HG02852 (cell line): ENCODE results near the gene C18orf63.

Experiments used
- ATAC-seq: cut with Tn5 transposase; IDR thresholded peaks from one replicate; pipeline ENCODE4 v1.9.1; 2021; ENCODE audit warnings: mild to moderate bottlenecking, moderate library complexity; ENCODE audit not compliant: unreplicated experiment

The C18orf63 gene

DNA sequence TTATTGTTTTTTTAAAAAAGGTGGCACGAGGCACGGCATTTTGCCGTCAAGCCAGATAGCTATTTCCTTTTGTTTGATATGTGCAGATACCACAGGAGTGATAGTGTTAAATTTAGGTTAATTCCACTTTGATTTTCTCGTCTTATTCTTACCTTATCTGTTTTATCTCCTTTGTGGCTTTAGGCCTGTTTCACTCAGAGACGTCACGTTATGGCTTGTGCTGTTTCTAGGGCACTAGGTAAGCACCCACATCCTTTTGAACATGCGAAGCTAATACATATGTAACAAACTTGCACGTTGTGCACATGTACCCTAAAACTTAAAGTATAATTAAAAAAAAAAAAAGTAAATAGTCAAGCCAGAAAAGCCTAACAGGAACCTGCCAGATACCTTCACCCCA, 57.8 kb downstream of the C18orf63 start:
- ATAC-seq = no peak

DNA sequence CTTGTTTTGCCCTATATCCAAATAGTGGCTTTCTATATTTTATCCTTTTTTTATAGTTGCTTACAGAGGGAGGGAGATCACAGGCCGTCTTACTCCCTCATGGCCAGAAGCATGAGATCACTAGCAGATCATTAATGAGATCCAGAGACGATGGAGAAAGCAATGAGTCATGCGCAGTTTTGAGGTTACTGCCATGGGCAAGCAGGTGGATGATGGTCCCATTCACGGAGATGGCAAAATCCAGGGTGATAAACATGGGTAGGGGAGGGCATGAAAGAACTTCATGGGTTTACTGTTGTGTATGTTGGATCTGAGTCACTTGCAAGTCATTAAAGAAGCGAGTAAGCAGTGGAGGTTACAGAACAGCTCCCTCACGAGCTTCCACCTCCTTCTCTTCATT, 60.4 kb downstream of the C18orf63 start:
- no peak for ATAC-seq

DNA sequence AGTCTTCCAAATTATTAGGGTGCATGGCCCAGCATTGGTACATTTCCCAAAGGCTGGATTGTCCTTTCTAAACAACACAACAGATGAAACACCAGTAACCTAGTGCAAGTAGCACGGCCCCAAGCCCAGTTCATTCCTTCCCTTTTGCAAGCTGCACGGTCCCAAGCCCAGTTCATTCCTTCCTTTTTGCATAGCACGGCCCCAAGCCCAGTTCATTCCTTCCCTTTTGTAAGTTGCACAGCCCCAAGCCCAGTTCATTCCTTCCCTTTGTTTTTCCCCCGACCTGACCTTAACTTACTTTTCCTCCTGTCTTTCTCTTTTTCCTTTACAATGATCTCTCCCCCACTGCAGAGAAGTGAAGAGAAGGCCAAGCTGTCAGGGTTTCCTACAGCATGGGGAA, 60.9 kb downstream of the C18orf63 start:
- ATAC-seq = no peak

DNA sequence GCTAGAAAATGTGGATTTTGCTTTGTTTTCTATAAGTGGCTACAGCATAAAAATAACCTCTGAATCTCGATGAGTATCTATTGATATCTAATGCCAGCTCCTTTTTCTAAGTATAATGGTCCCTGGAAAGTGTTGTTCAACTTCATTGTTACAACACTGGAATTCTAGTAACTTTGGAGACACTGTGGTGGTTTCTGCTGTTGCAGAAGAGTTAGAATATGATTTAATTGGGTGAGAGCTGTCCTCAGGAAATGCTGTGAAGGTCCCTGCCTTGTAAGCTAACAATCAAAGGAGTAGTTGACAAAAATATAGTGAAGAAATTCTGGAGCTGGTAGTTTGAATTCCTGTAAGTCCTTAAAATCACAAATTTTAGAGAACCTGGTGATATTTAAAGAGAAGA, 62.1 kb downstream of the C18orf63 start:
- ATAC-seq = no peak

DNA sequence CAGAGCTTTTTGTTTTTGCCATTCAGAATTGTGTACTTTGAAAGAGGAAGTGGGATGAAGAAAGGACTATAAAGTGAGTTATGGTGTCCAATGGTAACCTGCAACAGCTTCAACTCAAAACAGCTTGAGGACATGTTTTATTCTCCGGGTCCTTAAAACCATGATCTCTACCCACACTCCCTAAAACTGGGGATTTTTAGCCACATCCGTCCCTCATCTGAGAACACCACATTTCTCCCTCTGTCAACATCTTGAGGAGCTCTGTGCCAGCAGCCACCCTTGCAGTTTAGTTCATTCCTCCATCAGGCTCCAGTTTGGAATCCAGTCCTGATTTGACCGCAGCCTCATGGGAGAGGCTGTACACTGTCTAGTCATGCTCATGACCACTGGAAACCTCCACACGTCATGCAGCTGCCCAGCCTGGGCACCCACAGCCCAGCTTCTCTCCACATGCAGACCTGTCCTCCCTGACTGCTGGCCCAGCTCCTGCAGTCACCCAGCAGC, 62.6 kb downstream of the C18orf63 start:
- ATAC-seq = no peak

DNA sequence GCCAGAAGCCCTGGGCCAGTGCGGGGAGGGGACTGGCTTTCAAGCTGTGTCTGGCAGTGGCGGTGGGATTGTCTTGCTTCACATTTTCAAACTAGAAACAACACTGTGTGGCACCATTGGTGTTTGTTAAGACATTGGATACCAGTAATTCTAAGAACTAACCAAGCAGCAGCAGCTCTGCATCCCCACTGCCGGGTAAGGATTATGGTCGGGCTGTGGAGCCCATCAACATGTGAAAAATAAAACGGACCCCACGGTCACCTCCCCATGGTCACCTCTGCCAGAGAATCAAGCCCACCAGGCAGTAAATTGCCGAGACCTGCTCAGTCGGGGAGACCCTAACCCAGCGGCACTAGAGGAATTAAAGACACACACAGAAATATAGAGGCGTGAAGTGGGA, 65.3 kb downstream of the C18orf63 start:
- no peak for ATAC-seq

DNA sequence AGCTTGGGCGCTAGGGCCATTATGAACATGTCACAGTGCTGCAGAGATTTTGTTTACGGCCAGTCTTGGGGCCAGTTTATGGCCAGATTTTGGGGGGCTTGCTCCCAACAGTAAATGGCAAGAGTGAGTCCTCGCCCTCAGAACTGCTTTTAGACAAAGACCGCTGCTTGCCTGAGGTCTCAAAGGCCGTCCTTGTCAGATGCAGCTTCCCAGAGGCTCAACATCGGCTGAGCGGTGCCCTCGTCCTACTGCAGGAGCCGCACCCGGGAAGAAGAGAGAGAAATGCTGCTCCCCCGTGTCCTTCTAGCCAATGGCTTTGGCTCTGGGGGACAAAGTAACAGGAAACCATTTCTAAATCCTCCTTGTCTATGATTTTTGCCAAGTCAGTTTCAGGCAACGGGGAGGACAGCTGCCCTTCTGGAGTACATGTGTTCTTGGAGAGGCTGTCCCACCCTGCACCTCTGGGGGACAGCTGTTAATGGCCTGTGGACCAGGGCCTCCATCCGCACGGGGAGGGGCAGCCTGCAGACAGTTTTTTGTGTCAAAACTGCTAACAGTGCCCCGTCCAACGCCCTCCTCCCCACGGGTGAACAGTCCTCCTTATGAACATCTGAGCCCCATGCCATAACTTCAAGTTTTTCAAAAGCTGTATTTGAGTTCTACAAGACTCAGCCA, 66.1 kb downstream of the C18orf63 start:
- no peak for ATAC-seq

DNA sequence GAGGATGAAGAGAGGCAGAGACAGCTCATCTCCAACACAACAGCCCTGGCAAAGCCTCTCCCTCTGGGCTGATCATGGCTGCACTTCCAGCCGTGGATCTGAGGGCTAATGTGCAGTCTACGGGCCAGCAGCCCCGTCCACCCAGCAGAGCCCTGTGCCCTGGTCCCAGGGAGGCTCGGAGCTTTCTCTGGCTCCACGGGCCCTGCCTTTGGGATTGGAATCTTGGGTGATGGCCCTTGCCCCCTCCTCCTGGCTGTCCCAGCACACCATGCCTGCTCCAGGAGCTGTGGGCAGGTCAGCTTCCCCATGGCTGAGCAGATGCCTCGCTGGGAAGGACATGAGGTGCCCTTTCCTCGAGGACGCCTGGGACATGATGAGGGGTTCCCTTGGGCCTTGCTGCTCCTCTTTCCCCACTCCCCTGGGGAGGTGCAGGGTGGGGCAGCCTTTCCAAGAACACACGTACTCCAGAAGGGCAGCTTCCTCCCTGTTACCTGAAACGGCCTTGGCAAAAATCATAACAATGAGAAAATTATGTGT, 66.9 kb downstream of the C18orf63 start:
- ATAC-seq = no peak

DNA sequence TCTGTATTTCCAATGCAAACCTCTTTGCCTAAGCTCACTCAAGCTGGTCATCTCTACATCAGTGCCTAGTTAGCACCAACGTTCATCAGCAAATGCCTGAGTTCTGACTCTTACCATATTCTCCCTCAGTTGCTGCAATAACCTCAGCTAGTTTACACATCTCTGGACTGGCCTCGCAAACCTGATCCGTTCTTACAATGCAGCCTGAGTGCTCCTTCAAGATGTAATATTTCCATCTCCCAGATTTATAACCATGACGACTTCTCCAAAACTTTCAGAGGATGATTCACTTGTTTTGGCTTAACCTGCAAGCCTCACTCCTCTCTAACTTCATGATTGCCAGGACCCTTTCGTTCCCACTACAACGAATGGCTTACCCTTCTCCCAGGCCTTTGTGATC, 71.7 kb downstream of the C18orf63 start:
- no peak for ATAC-seq

DNA sequence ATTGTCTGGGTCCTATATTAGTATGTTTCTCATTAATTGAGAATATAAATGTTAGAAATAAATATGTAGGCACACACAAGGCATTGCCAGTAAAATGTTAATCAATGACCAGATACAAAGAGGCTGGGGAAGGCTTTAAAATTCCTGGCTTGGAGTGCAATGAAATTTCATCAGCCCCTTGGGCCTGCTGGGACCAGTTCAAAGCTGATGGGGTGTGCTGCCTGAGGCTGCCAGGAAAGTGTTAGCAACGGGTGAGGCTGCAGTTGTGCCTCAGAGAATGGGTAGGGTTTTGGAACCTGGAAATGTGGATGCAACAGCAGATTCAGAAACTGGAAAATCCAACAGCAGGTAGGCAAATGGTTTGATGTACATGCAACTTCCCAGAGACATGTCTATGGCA, 72.6 kb downstream of the C18orf63 start:
- ATAC-seq = no peak

DNA sequence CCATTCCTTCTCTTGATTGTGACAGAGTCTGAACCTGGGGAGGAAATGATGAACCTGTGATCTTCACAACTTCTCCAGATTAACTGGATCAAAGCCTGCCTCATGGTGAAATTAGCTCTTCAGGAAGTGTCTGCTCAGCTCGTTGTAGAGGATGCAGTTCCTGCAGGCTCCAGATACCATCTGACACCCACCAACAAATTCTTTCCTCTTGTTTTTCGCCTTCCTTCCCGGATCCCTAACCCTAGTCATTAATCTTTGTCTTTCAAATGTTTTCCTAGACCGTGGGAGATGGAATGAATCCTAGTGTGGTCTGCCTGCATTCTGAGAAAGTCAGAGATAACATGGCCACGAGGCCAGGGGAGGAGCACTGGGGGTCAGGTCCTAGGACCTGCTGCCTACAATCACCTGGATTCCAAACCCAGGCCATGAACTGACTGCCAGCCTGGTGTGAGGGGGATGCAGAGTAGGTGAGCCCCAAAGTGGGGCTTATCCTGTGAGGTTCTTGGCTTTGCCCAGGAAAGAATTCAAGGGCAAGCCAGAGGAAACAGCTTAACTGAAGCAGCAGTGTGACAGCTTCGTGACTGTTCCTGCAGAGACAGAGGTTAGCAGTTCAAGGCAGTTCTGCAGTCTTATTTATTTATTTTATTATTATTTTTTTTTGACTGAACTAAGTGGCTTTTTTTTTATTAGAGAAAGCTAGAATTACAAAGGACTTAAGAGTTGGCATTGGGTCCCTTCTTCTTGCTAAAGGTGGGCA, 73.7 kb downstream of the C18orf63 start:
- no peak for ATAC-seq

DNA sequence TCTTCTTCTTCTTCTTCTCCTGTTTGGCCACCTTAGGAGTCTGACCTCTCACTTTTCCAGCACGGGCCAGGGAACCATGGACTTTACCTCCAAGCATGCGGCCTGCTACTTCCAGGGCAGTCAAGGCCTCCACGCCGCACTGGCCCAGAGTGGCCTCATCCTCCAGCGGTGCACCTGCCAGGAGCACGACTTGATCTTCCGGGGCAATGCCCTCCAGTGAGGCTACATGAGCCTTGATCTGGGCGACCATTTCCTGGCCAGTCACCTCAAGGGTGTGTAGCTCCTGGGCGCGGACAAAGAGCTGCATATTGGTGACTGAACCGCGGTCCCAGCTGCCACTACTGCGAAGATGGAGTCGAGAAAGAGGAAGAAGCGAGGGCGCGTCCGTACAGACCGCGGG, 74.4 kb downstream of the C18orf63 start:
- ATAC-seq = no peak

DNA sequence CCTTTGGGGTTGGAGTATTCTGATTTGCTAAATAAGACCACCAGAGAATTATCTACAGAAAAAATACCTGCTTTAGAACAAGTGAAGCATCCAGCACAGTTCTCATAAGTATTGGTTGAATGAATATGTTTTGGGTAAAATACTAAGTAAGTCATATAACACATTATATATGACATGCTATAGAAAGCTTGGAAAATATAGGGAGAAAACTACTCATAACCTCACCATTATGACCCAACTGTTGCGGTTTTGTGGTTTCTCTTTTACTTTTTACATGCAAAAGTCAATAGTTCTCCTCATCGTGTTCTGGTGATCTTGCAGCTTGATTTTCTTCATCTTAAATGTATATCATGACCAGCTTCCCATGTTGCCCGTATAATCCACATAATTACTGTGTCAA, 75.3 kb downstream of the C18orf63 start:
- no peak for ATAC-seq

DNA sequence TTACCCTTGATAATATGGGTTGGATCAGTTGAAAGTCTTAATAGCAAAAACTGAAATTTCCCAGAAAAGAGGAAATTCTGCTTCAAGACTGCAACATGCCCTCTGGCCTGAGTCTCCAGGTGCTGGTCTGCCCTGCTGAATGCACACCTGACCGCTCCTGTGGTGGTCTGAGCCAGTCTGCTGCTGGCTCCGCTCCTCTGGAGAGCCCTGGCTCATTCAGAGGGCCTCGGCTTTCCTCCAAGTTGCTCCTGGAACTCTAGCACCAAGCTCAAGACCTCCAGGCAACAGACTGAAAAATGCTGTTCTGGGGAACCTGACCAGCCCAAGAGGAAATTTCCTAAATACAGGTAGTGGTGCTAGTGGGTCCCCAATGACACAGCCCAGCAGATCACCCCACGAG, 76.7 kb downstream of the C18orf63 start:
- ATAC-seq = no peak

DNA sequence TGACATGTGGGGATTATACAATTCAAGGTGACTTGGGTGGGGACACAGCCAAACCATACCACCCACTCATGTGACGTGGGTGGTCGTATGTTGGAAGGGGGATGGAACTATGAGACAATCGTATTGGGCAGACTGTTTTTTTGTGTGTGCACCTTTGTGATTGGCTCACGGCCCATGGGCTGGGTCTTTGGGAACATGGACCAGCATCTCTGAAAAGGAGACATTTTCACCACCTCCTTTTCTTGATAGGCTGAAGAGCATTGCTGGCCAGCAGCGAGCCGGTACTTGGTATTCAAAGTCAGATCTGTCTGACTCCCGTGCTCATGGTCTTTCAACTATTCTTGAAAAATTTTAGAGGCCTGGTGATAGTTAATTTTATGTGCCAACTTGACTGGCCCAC, 79.4 kb downstream of the C18orf63 start:
- ATAC-seq = no peak

DNA sequence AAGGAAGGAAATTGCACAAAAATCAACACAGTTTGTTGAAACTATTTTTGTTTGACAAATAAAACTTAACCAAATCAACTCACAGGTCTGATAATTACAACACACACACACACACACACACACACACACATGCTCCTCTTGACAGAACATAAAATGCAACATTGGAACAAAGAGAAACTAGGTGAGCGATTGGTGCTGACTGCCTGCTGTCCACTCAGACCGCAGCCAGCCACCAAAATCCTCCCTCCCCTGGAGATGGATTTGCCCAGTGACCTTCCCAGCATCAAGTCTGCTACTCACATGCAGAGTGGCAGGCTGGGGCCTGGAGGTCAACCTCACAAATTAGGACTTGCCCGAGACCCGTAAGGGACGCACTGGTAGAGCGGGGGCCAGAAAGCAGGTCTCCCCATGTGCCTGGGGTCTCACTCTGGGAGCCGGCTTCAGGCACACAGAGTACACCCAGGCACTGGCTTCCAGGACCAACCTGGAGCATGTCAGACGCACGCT, 80.1 kb downstream of the C18orf63 start:
- no peak for ATAC-seq

DNA sequence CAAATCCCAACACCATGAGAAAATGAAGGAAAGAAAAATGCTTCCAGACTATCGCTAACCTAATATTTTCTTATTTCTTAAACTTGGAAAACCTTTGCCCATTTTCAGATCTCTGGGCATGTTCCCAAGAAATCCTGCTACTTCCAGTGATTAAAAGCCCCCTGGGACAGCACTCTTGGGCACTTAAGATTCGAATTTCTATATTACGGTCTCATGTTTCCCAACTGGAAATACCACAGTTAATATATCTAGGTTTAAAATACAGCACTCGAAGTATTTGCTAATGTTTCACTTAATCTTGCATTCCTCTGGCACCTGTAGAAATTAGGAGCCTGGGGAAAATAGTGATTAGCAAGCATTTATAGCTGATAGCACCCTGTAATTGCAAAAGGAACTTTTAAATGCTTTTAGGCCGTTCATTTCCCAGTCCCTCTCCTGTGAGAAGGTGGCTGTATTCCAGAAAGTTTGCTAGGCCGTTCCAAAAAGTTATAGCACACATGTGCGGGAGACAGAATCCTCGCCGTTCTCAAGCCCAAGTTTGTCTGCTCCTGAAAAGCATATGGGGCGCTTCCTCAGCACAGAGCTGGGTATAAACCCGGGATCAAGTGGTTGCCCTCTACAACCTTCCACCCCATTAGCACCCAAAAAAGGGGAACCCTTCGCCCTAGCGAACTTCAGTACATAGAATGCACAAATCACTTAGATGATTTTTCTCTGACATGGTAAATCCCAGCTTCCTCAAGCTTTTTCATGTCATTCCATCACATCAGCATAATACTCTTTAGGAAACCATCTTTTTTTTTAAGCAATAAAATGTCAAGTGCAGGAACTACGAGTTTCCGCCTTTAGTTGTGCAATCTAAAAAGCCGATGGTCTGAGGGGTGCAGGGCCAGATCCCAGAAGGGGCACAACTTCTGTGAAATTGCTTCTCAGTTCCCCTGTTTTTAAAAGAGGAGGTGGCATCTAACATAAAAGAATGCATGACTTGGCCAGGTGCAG, 80.8 kb downstream of the C18orf63 start:
- no peak for ATAC-seq

DNA sequence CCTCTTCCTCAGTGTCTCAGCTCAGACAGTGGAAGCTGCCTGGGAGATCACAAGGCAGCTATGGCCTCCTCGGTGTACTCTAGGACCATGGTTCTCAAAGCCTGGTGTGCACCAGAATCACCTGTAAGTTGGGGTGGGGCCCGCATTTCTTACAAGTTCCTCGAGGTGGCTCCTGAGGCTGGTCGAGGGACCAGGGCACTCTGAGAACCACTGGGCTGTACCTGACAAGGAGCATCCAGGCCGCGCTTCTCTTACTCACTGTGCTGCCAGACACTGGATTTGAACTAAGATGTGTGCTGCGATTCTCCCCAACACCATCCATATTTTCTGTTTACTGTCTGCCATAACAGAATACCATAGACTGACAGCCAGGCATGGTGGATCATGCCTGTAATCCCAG, 81.9 kb downstream of the C18orf63 start:
- ATAC-seq = no peak

DNA sequence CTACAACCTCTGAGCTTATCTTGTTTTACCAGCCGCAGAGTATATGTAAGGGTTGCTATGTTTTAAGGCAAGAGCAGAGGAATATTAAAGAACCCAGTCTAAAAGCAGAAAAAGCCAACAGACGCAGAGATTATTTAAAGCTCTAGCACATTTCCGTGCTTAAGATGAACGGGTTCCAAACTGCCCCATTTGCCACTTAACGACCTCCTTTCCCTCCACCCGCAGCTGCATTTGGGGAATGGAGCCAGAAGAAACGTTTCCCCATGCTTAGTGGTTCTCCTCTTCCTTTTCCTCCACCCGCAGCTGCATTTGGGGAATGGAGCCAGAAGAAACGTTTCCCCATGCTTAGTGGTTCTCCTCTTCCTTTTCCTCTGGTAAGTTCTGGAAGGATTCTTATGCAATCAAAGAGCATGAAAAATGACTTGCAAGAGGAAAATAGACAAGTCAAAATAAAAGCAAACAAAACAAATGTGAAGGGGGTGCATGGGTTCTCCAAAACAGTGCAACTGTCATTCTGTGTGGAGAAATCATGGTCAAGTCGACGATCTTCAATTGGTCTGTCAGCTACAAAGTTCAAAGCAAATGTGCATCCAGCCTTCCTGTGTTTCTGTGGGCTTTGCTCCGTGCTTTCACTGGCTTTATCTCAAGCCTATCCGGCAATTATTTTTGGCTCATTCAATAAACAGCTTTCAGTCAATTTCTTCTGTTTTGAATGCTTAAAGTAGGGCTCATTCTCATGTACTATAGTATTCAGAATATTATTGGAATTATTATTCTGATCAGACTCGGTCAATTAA, 83.7 kb downstream of the C18orf63 start:
- no peak for ATAC-seq

DNA sequence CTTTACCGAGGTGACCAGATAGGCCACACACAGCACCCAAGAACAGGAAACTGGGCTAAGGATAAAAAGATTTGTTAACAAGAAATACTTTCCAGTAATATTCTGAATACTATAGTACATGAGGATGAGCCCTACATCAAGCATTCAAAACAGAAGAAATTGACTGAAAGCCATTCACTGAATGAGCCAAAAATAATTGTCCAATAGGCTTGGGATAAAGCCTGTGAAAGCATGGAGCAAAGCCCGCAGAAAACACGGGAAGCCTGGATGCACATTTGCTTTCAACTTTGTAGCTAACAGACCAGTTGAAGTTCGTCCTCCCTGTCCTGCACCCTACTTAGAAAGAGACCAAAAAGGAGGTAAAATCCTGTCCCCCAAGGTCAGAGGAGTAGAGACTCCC, 85.2 kb downstream of the C18orf63 start:
- ATAC-seq = no peak
